Measurements from ENCODE around the gene TBC1D16.

TBC1D16 gene

GRCh38 chr17:79949656-79950209 lies 85.9 kb downstream of the TBC1D16 start:
- DNase-seq (ENCODE audit: low read depth): no peak

- DNase-seq (ENCODE audit: low read depth): no peak
Observed at GRCh38 chr17:79948945-79949655, 86.6 kb downstream of the TBC1D16 start.

GRCh38 chr17:79948406-79948944 lies 87.2 kb downstream of the TBC1D16 start:
- no peak for DNase-seq (ENCODE audit: low read depth)

- no peak for DNase-seq (ENCODE audit: low read depth)
Observed at GRCh38 chr17:79947351-79948031, 88.2 kb downstream of the TBC1D16 start.

- DNase-seq (ENCODE audit: low read depth): no peak
Observed at GRCh38 chr17:79946352-79947231, 89.1 kb downstream of the TBC1D16 start.

- no peak for DNase-seq (ENCODE audit: low read depth)
Observed at GRCh38 chr17:79945591-79946255, 89.9 kb downstream of the TBC1D16 start.

- DNase-seq (ENCODE audit: low read depth): no peak
Observed at GRCh38 chr17:79944821-79945391, 90.8 kb downstream of the TBC1D16 start.

- no peak for DNase-seq (ENCODE audit: low read depth)
Observed at GRCh38 chr17:79944251-79944812, 91.3 kb downstream of the TBC1D16 start.

- DNase-seq (ENCODE audit: low read depth): no peak
Observed at GRCh38 chr17:79943347-79944241, 92.1 kb downstream of the TBC1D16 start.

- DNase-seq (ENCODE audit: low read depth): no peak
Observed at GRCh38 chr17:79942591-79943346, 92.9 kb downstream of the TBC1D16 start.

- no peak for DNase-seq (ENCODE audit: low read depth)
Observed at GRCh38 chr17:79942011-79942405, 93.7 kb downstream of the TBC1D16 start.

- no peak for DNase-seq (ENCODE audit: low read depth)
Observed at GRCh38 chr17:79941088-79942010, 94.3 kb downstream of the TBC1D16 start.

- no peak for DNase-seq (ENCODE audit: low read depth)
Observed at GRCh38 chr17:79940459-79941087, 95.1 kb downstream of the TBC1D16 start.

- DNase-seq (ENCODE audit: low read depth): no peak
Observed at GRCh38 chr17:79939755-79940458, 95.8 kb downstream of the TBC1D16 start.

GRCh38 chr17:79939094-79939435 lies 96.6 kb downstream of the TBC1D16 start:
- DNase-seq (ENCODE audit: low read depth): no peak

GRCh38 chr17:79938336-79939093 lies 97.2 kb downstream of the TBC1D16 start:
- no peak for DNase-seq (ENCODE audit: low read depth)
